Stimulated activated effector memory CD8-positive, alpha-beta T cell treated with anti-CD3 and anti-CD28 coated beads, Interleukin-12 subunit alpha, Interleukin-12 subunit beta, amount 100 ng/mL, for 72 hours (primary cell): ENCODE results near the gene TACR2.

ENCODE experiments used
- ATAC-seq: fragments of 150-1000 bp; cut with Tn5 transposase; 2 replicates; pipeline ENCODE4 v1.10.0; 2021
- DNase-seq, 2 donors: peaks; one replicate each; pipeline ENCODE4 v3.0.0; 2021 to 2022; ENCODE audit warnings: low spot score in 2 of 2
- H3K27ac Mint-ChIP-seq: one replicate; pipeline ENCODE4 v1.8.0; 2022; ENCODE audit warnings: mild to moderate bottlenecking, mixed read lengths
- H3K36me3 Mint-ChIP-seq: one replicate; pipeline ENCODE4 v1.8.0; 2022; ENCODE audit warnings: mild to moderate bottlenecking, mixed read lengths
- H3K4me1 Mint-ChIP-seq: one replicate; pipeline ENCODE4 v1.8.0; 2022; ENCODE audit warnings: mixed read lengths
- H3K4me3 Mint-ChIP-seq: one replicate; pipeline ENCODE4 v1.8.0; 2022; ENCODE audit warnings: mild to moderate bottlenecking, mixed read lengths
- H3K9me3 Mint-ChIP-seq: one replicate; pipeline ENCODE4 v1.8.0; 2022; ENCODE audit warnings: mixed read lengths

The TACR2 gene

DNA sequence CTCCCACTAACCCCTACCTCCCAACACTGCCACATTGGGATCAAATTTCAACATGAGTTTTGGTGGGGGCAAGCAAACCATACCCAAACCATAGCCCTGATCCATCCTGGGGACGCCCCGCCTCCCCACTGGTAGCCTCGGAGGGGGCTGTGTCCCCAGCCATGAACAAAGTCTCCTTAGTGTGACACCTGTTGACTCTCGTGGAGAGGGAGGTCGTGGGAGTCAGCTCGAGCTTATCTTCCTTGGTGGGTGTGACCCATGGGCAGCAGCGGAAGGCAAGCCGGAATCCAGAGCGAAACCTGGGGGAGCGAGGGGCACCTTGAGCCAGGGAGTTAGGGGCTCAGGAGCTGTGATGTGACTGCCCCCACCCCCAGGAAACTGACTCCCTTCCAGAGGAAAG lies 11.9 kb downstream of the TACR2 start:
- ATAC-seq (no peak), DNase-seq (no peak)
- Mint-ChIP-seq H3K4me3 (no peak overlapping the region), H3K36me3 (peaks cover 93% of the 10 kb centered on the region), H3K27ac (peak overlapping the region; percentile 91), H3K9me3 (no peaks in the 10 kb centered on the region), H3K4me1 (peaks cover 33% of the 10 kb centered on the region)

- no peaks in the 10 kb centered on the region for H3K9me3 Mint-ChIP-seq
- ATAC-seq (no peak), DNase-seq (no peak)
- no peak overlapping the region for H3K27ac Mint-ChIP-seq
- H3K4me3 Mint-ChIP-seq, result no peak overlapping the region
- peaks cover 27% of the 10 kb centered on the region for H3K4me1 Mint-ChIP-seq
- peaks cover 99% of the 10 kb centered on the region for H3K36me3 Mint-ChIP-seq
These were observed 13.2 kb downstream of the TACR2 start for GRCh38 chr10:69403519-69403918.

DNA sequence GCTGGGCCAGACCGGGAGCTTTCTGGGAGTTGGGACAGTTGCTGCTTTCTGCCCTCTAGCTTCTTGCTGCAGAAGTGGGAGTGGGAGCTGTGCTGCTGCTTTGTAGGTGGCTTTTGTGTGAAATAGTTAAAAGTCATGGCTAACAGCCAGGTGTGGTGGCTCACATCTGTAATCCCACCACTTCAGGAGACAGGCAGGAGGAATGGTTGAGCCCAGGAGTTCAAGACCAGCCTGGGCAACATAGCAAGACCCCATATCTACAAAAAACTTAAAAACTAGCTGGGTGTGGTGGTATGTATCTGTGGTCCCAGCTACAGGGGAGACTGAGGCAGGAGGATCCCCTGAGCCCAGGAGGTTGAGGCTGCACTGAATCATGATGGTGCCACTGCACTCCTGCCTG lies 13.7 kb downstream of the TACR2 start:
- no peak for ATAC-seq
- Mint-ChIP-seq H3K27ac (peak overlapping the region; percentile 68), H3K4me3 (no peak overlapping the region), H3K4me1 (peaks cover 22% of the 10 kb centered on the region), H3K36me3 (peaks cover 99% of the 10 kb centered on the region), H3K9me3 (no peaks in the 10 kb centered on the region)
- DNase-seq, result no peak

DNA sequence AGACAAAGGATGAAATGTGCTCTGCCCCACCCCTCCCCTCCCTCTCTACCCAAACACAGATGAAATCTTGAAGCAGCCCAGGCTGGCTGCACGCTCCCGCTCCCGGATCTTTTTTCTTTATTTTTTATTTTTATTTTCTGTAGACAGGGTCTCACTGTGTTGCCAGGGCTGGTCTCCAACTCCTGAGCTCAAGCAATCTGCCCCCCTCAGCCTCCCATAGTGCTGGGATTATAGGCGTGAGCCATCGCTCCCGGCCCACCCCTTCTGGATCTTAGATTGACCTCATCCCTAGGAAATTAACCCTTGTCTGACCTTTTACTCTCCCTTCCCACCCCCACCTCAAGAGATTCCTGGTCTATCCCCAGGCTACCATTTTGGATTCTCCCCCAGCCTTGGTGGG lies 14.3 kb downstream of the TACR2 start:
- H3K4me3 Mint-ChIP-seq, result no peak overlapping the region
- ATAC-seq, result no peak
- H3K4me1 Mint-ChIP-seq, result peaks cover 16% of the 10 kb centered on the region
- H3K36me3 Mint-ChIP-seq, result peaks cover 99% of the 10 kb centered on the region
- H3K9me3 Mint-ChIP-seq, result no peaks in the 10 kb centered on the region
- peak overlapping the region; percentile 68 for H3K27ac Mint-ChIP-seq
- no peak for DNase-seq

DNA sequence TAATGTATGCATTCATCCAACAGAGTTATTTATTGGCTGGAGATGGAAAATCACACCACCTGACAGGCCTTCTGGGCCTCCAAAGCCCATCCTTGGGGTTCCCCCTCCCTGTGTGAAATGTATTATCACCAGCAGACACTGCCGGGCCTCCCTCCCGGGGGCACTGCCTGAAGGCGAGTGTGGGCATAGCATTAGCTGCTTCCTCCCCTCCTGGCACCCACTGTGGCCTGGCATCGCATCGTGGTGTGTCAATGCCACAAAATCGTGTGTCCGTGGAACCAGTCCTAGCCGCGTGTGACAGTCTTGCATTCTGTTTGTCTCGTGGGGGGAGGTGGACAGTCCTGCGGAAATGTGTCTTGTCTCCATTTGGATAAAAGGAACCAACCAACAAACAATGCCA lies 15.3 kb downstream of the TACR2 start:
- H3K4me1 Mint-ChIP-seq, result peaks cover 6% of the 10 kb centered on the region
- H3K9me3 Mint-ChIP-seq, result no peaks in the 10 kb centered on the region
- no peak overlapping the region for H3K4me3 Mint-ChIP-seq
- H3K36me3 Mint-ChIP-seq, result peaks cover 99% of the 10 kb centered on the region
- ATAC-seq (no peak), DNase-seq (no peak)
- peak overlapping the region; percentile 14 for H3K27ac Mint-ChIP-seq

DNA sequence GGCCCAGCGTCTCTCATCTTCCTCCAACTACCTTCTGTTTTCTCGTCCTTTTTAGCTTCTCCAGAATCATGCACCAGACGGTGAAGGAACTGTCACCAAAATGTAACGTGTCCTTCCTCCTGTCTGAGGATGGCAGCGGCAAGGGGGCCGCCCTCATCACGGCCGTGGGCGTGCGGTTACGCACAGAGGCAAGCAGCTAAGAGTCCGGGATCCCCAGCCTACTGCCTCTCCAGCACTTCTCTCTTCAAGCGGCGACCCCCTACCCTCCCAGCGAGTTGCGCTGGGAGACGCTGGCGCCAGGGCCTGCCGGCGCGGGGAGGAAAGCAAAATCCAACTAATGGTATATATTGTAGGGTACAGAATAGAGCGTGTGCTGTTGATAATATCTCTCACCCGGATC lies 15.8 kb downstream of the TACR2 start:
- H3K27ac Mint-ChIP-seq, result peak overlapping the region; percentile 14
- H3K36me3 Mint-ChIP-seq, result peaks cover 99% of the 10 kb centered on the region
- no peak overlapping the region for H3K4me3 Mint-ChIP-seq
- H3K9me3 Mint-ChIP-seq, result no peaks in the 10 kb centered on the region
- H3K4me1 Mint-ChIP-seq, result peaks cover 1% of the 10 kb centered on the region
- DNase-seq (no peak), ATAC-seq (no peak)

- no peak overlapping the region for H3K4me3 Mint-ChIP-seq
- H3K4me1 Mint-ChIP-seq, result peaks cover 7% of the 10 kb centered on the region
- H3K36me3 Mint-ChIP-seq, result peaks cover 99% of the 10 kb centered on the region
- H3K27ac Mint-ChIP-seq, result peak overlapping the region; percentile 79
- no peak for ATAC-seq
- DNase-seq, result no peak
- H3K9me3 Mint-ChIP-seq, result no peaks in the 10 kb centered on the region
These were observed 18.3 kb downstream of the TACR2 start for GRCh38 chr10:69398466-69398865.

- Mint-ChIP-seq H3K4me1 (peaks cover 7% of the 10 kb centered on the region), H3K4me3 (no peak overlapping the region), H3K9me3 (no peaks in the 10 kb centered on the region), H3K36me3 (peaks cover 99% of the 10 kb centered on the region), H3K27ac (no peak overlapping the region)
- DNase-seq (no peak), ATAC-seq (no peak)
These were observed 18.7 kb downstream of the TACR2 start for GRCh38 chr10:69397972-69398371.

- Mint-ChIP-seq H3K9me3 (no peaks in the 10 kb centered on the region), H3K4me3 (no peak overlapping the region), H3K36me3 (peaks cover 100% of the 10 kb centered on the region), H3K4me1 (peaks cover 19% of the 10 kb centered on the region), H3K27ac (peak overlapping the region; percentile 63)
- ATAC-seq (no peak), DNase-seq (no peak)
These were observed 22.7 kb downstream of the TACR2 start for GRCh38 chr10:69394020-69394419.

GRCh38 chr10:69392481-69393000 lies 24.2 kb downstream of the TACR2 start:
- H3K4me1 Mint-ChIP-seq, result peaks cover 19% of the 10 kb centered on the region
- H3K9me3 Mint-ChIP-seq, result no peaks in the 10 kb centered on the region
- no peak overlapping the region for H3K4me3 Mint-ChIP-seq
- H3K36me3 Mint-ChIP-seq, result peaks cover 100% of the 10 kb centered on the region
- peak; percentile 69 to 86 for DNase-seq
- peak overlapping the region; percentile 50 for H3K27ac Mint-ChIP-seq
- peak; percentile 94 for ATAC-seq

GRCh38 chr10:69391158-69391557 lies 25.6 kb downstream of the TACR2 start:
- Mint-ChIP-seq H3K4me3 (no peak overlapping the region), H3K36me3 (peaks cover 100% of the 10 kb centered on the region), H3K4me1 (peaks cover 19% of the 10 kb centered on the region), H3K9me3 (no peaks in the 10 kb centered on the region), H3K27ac (no peak overlapping the region)
- DNase-seq (no peak), ATAC-seq (no peak)

DNA sequence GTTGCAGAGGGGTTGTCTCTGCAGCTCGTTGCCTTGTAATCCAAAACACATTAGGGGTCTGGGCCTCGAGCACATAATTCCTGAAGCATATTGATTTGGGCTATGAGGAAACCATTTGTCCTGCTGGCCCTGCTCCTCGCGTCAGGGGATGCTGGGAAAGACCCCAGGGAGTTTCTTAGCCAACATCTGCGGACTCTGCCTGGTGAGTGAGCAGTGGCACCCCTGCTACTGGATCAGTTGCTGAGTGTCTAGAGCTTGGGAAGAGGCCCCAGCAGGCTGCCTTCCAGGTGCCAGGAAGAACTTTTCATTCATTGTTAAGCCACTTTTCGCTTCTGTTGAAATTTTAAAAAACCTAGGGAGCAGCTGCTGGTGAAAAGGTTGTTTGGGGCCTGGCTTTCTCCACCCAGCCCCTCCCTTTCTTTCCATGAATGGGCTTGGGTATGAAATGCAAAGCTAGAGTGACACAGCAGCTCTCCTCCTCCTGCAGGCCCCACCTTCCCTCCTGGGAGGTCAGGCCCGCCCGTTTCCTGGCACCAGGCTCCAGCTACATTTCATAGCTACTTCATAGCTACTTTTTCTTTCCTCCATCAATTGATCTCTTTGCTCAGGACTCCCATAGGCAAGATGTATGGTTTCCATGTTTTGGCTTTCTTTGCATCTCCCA lies 26.8 kb downstream of the TACR2 start:
- Mint-ChIP-seq H3K27ac (peak overlapping the region; percentile 40), H3K36me3 (peaks cover 100% of the 10 kb centered on the region), H3K4me1 (peaks cover 19% of the 10 kb centered on the region), H3K4me3 (no peak overlapping the region), H3K9me3 (no peaks in the 10 kb centered on the region)
- no peak for DNase-seq
- ATAC-seq, result no peak

GRCh38 chr10:69388488-69388887 lies 28.2 kb downstream of the TACR2 start:
- Mint-ChIP-seq H3K27ac (peak overlapping the region; percentile 40), H3K36me3 (peaks cover 100% of the 10 kb centered on the region), H3K4me1 (peaks cover 12% of the 10 kb centered on the region), H3K4me3 (no peak overlapping the region), H3K9me3 (no peaks in the 10 kb centered on the region)
- DNase-seq (no peak), ATAC-seq (no peak)

- peaks cover 100% of the 10 kb centered on the region for H3K36me3 Mint-ChIP-seq
- H3K9me3 Mint-ChIP-seq, result no peaks in the 10 kb centered on the region
- peak overlapping the region; percentile 40 for H3K27ac Mint-ChIP-seq
- ATAC-seq, result no peak
- peaks cover 12% of the 10 kb centered on the region for H3K4me1 Mint-ChIP-seq
- no peak overlapping the region for H3K4me3 Mint-ChIP-seq
- DNase-seq, result no peak
These were observed 29.2 kb downstream of the TACR2 start for GRCh38 chr10:69387500-69387899.

DNA sequence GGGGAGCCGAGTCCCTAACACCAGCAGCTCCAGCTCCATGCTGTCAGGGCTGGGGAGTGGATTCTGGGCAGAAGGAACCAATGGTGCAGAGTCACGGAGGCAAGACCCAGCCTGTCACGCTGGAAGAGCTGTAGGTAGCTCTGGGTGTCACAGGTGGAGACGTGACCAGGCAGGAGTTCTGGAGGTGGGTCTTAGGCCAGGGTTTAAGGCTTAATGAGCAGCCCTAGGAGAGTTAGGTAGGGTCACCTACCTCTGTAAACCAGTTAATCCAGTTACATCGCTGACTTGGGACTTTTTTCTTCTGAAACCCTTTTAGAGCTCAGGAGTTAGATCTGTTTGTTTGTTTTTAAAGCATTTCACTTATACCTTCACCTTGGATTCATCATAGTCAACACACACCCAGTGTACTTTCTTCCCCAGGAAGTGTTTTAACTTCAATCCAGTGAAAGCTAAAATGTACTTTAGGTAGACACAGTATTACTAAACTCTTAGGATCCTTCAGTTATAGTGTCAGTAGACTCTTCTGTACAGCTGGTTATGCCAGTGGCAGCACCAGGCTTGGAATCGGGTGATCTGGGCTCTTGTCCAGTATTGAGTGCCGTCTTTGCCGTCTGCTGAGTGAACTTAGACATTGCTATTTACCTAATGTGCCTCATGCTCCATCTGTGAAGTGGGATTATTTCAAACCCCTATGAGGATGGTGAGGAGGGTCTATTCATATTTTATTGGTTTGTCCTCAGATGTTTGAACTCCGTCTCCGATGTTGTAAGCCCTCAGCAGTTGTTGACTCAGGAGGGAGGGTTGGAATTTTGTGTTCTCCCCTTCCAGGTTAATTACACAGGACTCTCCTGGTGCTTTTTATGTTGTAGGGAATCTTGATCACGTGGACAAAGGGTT lies 31.0 kb downstream of the TACR2 start:
- Mint-ChIP-seq H3K27ac (peak overlapping the region; percentile 65), H3K4me3 (no peak overlapping the region), H3K36me3 (peaks cover 100% of the 10 kb centered on the region), H3K4me1 (peaks cover 5% of the 10 kb centered on the region), H3K9me3 (no peaks in the 10 kb centered on the region)
- DNase-seq, result no peak
- ATAC-seq, result no peak

DNA sequence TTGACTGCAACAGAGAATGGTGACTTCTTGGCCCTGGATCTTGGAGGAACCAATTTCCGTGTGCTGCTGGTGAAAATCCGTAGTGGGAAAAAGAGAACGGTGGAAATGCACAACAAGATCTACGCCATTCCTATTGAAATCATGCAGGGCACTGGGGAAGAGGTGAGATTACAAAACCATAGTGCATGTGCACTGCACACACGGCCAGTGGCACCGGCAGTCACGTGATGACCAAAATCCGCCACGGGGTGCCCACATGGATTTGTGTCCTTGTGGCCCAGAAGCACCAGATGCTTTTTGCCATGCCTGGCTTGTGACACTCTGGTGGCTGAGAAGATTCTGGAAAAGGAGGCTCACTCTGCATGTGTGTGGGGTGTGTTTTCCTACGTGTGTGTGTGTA lies 32.4 kb downstream of the TACR2 start:
- DNase-seq (no peak), ATAC-seq (no peak)
- H3K36me3 Mint-ChIP-seq, result peaks cover 100% of the 10 kb centered on the region
- peak overlapping the region; percentile 65 for H3K27ac Mint-ChIP-seq
- H3K9me3 Mint-ChIP-seq, result no peaks in the 10 kb centered on the region
- H3K4me3 Mint-ChIP-seq, result no peak overlapping the region
- H3K4me1 Mint-ChIP-seq, result peaks cover 3% of the 10 kb centered on the region
